ENCODE data around the gene TM7SF2.
"Not testable (repeated sequence)": the region's sequence is repeated elsewhere in the genome, so short reads cannot be mapped to it uniquely, and the experiment has no call there.

TM7SF2 gene

GRCh38 chr11:65131417-65131776 is 19.7 kb downstream of the TM7SF2 start:
- no peak for DNase-seq

- no peak for DNase-seq
Measured at GRCh38 chr11:65131895-65132237, 20.2 kb downstream of the TM7SF2 start.

GRCh38 chr11:65132238-65132987 is 20.7 kb downstream of the TM7SF2 start:
- no peak for DNase-seq

- peak; percentile 88 for DNase-seq
Measured at GRCh38 chr11:65132988-65133700, 21.5 kb downstream of the TM7SF2 start.

- DNase-seq = no peak
Measured at GRCh38 chr11:65133724-65134123, 22.1 kb downstream of the TM7SF2 start.

GRCh38 chr11:65134240-65134951 is 22.7 kb downstream of the TM7SF2 start, which contains the start of gene SYVN1:
Gene SYVN1, minus strand, starts transcription at chr11:65134519. Its CDS starts 918 bp downstream, at chr11:65133601.
- peak; percentile 97 for DNase-seq

- DNase-seq = peak; percentile 96
Measured at GRCh38 chr11:65134952-65135632, 23.4 kb downstream of the TM7SF2 start.

- DNase-seq = peak; percentile 25
Measured at GRCh38 chr11:65135633-65136145, 24.0 kb downstream of the TM7SF2 start.

GRCh38 chr11:65136515-65137096 is 24.9 kb downstream of the TM7SF2 start:
- DNase-seq = no peak

GRCh38 chr11:65141896-65142494 is 30.3 kb downstream of the TM7SF2 start:
- DNase-seq = no peak

- DNase-seq = no peak
Measured at GRCh38 chr11:65147352-65148075, 35.8 kb downstream of the TM7SF2 start.

GRCh38 chr11:65148657-65149056 is 37.0 kb downstream of the TM7SF2 start:
- DNase-seq = no peak

GRCh38 chr11:65150131-65150508 is 38.4 kb downstream of the TM7SF2 start:
- not testable (repeated sequence) for DNase-seq

GRCh38 chr11:65150509-65151299 is 39.0 kb downstream of the TM7SF2 start:
- peak; percentile 88 for DNase-seq

- DNase-seq = no peak
Measured at GRCh38 chr11:65151331-65151899, 39.7 kb downstream of the TM7SF2 start.

- DNase-seq = peak; percentile 45
Measured at GRCh38 chr11:65152122-65152521, 40.5 kb downstream of the TM7SF2 start.

- DNase-seq = no peak
Measured at GRCh38 chr11:65156256-65156655, 44.6 kb downstream of the TM7SF2 start.

- no peak for DNase-seq
Measured at GRCh38 chr11:65156926-65157325, 45.3 kb downstream of the TM7SF2 start.

- DNase-seq = no peak
Measured at GRCh38 chr11:65157336-65157735, 45.7 kb downstream of the TM7SF2 start.

- DNase-seq = no peak
Measured at GRCh38 chr11:65159012-65159411, 47.3 kb downstream of the TM7SF2 start.

Measured in RPMI8226 (cell line).